Heart left ventricle (tissue), 13 donors: ENCODE results near the gene CDH13.

Experiments
- POLR2A ChIP-seq, 2 donors: fragments of 450-650 bp; IDR thresholded peaks; one replicate each; pipeline ENCODE4 v1.6.1; 2017; ENCODE audit warnings: antibody characterized with exemption in 2 of 2, mild to moderate bottlenecking in 2 of 2, moderate library complexity in 2 of 2
- TF ChIP-seq, protein P1 (sequence below), 12 donors: fragments of 200-600 bp; sonication (generic) in 4 of 12; IDR thresholded peaks; one replicate each; pipeline versions ENCODE4 v1.5.0 to v1.8.0; 2018 to 2022; ENCODE audit warnings: antibody characterized with exemption in 12 of 12, mild to moderate bottlenecking in 5 of 12
- donor health status: ischemic (EF 13 %, LVEDD 7.1; RV severe dilation, severe dysfunction).
- donor health status: DM: no; HTN: yes; CAD: no.
- donor health status: DM: no; HTN: no; CAD: no.
- donor health status: ischemic (EF 25% LVEDD 6.9; RV normal size, moderate dysfunction).
- donor health status: ischemic (EF 25% LVEDD 5.7; RV mildly dilated, moderate dysfunction).
- donor health status: ischemic (EF 35%, LVEDD 5.7; RV mildly dilated, moderate dysfunction).
- donor health status: nonischemic (EF 11% LVEDD 7.7; RV severe dilation, severe dysfunction).
- donor health status: DM: yes; HTN: yes; CAD: no.
- donor health status: PGD.
- donor health status: ischemic (EF 29% LVEDD 5.4; RV normal size, mild dysfunction).
- donor health status: nonischemic (EF 23%, LVEDD 6.1; RV moderate dilation, normal function).

DNA sequence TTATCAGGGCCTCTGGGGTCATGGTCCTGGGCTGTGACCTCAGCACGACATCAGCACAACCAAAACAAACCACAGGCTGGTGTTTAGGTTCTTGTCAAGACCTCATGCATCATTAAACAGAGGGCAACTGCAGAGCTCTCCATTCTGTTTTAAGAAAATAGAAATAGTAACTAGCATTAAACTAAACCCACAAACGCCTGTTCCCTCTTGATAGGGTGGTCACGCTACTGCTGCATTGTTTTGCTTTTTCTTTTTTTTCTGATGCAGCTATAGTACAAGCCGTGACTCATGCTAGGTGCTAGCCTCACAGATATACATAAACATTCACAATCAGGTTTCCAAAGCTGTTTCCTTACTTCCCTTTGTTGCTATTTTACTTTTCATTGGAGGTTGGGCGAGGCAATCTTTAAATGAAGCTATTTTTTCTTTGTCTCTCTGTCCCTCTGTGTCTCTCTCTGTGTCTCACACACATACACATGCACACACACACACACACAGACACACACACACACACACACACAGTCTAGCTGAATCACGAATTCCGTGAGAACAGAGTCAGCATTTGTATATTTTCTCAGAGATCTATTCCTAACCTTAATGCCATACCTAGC lies 310.3 kb downstream of the CDH13 start:
- TF ChIP-seq, protein P1, sequence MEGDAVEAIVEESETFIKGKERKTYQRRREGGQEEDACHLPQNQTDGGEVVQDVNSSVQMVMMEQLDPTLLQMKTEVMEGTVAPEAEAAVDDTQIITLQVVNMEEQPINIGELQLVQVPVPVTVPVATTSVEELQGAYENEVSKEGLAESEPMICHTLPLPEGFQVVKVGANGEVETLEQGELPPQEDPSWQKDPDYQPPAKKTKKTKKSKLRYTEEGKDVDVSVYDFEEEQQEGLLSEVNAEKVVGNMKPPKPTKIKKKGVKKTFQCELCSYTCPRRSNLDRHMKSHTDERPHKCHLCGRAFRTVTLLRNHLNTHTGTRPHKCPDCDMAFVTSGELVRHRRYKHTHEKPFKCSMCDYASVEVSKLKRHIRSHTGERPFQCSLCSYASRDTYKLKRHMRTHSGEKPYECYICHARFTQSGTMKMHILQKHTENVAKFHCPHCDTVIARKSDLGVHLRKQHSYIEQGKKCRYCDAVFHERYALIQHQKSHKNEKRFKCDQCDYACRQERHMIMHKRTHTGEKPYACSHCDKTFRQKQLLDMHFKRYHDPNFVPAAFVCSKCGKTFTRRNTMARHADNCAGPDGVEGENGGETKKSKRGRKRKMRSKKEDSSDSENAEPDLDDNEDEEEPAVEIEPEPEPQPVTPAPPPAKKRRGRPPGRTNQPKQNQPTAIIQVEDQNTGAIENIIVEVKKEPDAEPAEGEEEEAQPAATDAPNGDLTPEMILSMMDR (IDR thresholded peaks at IDR 0.05) = no peak
- TF ChIP-seq POLR2A (IDR thresholded peaks at IDR 0.05) = no peak
